OCI-LY1 (cell line): ENCODE measurements around the gene RABL6.

Source experiments
- EZH2 ChIP-seq: fragments of 200-600 bp; sonication (generic), shearing (Covaris generic); IDR thresholded peaks from 2 replicates; pipeline ENCODE4 v1.8.0; 2017; ENCODE audit warnings: borderline replicate concordance, mixed run types, mild to moderate bottlenecking, antibody characterized with exemption, low read length, moderate library complexity, mixed read lengths
- TF ChIP-seq, protein P1 (sequence below): fragments of 200-600 bp; sonication (generic), shearing (Covaris generic); IDR thresholded peaks from 2 replicates; pipeline ENCODE4 v1.5.1; 2017; ENCODE audit warnings: mild to moderate bottlenecking, antibody characterized with exemption, low read length, moderate library complexity, mixed read lengths

DNA sequence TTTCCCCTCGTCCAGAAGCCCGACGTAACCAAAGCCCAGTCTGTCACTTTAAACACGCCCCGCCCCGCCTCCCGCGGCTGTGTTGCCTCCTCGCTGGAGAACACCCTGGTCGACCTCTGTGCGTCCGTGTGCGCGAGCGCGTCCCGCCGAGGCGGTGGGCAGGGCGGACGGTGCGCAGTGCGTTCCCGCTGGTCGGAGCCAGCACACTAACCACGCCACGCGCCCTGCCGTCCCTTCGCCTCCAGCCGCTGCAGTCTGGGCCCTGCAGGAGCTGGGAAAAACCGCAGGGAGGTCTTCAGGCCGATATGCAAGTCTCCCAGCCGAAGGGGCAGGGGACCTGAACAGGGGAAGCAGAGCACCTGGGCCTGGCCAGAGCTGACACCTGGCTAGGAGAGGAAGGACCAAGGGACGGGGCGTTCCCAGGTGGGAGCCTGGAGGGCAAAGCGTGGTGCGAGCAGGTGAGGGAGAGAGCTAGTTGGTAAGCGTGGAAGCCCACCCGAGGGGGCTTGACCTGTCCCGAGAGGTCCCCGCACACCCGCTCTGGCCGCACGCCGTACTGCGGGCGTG, 40.2 kb downstream of the RABL6 start:
- TF ChIP-seq, protein P1, sequence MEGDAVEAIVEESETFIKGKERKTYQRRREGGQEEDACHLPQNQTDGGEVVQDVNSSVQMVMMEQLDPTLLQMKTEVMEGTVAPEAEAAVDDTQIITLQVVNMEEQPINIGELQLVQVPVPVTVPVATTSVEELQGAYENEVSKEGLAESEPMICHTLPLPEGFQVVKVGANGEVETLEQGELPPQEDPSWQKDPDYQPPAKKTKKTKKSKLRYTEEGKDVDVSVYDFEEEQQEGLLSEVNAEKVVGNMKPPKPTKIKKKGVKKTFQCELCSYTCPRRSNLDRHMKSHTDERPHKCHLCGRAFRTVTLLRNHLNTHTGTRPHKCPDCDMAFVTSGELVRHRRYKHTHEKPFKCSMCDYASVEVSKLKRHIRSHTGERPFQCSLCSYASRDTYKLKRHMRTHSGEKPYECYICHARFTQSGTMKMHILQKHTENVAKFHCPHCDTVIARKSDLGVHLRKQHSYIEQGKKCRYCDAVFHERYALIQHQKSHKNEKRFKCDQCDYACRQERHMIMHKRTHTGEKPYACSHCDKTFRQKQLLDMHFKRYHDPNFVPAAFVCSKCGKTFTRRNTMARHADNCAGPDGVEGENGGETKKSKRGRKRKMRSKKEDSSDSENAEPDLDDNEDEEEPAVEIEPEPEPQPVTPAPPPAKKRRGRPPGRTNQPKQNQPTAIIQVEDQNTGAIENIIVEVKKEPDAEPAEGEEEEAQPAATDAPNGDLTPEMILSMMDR, result no peak
- no peak for TF ChIP-seq EZH2
